HG03469 (cell line): ENCODE measurements around the gene PRPF4.
"Not testable (repeated sequence)": the region's sequence is repeated elsewhere in the genome, so short reads cannot be mapped to it uniquely, and the experiment has no call there.

Experiments used
- ATAC-seq: cut with Tn5 transposase; IDR thresholded peaks from one replicate; pipeline ENCODE4 v1.9.1; 2021; ENCODE audit warnings: mild to moderate bottlenecking, moderate library complexity, moderate number of reproducible peaks; ENCODE audit not compliant: unreplicated experiment

Gene PRPF4

DNA sequence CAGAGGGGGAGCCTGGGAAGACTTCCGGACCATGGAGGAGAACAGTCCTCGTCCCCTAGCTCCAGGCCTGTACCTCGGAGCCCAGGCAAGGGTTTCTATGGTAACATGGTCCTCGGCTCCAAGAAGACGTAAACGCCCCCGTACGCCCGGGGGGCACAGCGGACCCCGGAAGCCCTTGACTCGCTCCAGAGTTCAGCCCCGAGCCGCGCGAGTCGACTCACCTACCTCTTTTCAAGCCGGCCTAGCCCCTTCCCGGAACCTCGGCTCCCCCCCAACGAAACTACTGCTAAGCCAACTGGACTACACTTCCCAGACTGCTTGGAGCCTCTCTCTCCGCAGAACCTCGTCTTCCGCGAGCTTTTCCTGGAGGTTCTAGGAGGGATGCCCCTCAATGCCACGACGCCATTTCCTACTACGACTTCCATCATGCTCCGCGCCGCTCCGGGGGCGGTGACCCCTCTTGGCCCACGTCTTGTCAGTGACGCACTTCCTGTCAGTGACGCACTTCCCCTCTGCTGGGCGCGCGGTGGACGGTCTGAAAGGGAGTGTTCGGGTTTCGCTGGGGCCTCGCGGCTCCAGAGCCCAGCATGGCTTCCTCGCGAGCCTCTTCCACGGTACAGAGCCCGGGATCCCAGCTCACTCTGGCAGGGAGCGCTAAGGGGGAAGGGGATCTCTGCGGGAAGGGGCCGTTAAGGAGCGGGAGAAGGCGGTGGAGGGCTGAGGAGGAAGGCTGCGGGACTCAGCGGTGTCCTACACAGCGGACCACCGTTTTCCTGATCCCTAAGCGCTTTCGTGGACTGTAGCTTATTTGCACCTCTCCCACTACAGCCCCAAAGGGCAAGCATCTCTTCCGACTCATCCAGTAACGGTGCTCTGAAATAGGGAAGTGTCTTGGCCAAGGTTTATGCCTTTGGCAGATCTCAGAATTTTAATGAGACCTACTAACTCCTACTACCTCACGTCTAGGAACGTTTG is at the start of gene PRPF4, which contains the start of gene CDC26:
TSS of gene PRPF4 (plus strand) at position 502 of the 975 bp plus-strand sequence. CDS start at position 588, 86 bp downstream.
TSS of gene CDC26 (minus strand) at position 416 of the 975 bp plus-strand sequence. CDS start 3,065 bp downstream, outside the sequence.
- peak; percentile 89 for ATAC-seq

DNA sequence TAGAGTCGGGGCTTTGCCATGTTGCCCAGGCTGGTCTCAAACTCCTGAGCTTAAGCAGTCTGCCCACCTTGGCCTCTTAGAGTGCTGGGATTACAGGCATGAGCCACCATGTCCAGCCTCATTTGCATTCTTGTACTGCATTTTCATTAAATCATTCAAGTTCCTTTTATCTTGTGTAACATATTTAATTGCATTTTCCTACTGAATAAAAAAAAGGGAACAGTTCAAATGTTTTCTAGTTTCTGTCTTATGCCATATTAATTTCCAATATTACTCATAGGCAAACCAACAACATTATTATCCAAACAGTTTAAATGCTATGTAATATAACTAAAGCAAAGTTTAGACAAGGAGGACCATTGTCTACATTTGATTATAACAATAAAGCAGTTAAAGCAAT is 48.0 kb upstream of the PRPF4 start:
- ATAC-seq: no peak

DNA sequence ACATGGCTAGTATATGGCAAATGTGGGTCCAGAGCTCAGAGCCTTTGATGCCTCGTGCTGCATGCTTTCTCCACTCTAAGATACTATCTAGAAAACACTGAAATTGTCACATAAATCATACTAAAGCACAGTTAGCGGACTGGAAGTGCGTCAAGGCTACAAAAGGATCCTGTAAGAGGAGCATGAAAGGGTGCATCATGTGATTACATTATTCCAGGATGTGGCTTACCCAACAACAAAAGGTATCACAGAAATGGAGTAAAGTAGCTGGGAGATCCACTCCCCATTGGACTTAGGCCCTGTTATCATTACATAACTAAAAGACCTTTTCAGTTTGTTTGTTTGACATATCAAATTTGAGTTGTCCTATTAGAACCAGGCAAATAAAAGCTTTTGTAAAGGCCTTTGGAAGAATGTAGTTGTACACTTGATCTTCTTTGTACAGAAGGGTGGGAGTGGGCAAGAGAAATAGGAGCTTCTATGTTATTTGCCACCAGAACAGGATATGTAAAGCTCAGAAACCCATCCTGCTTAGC is 47.3 kb upstream of the PRPF4 start:
- no peak for ATAC-seq

DNA sequence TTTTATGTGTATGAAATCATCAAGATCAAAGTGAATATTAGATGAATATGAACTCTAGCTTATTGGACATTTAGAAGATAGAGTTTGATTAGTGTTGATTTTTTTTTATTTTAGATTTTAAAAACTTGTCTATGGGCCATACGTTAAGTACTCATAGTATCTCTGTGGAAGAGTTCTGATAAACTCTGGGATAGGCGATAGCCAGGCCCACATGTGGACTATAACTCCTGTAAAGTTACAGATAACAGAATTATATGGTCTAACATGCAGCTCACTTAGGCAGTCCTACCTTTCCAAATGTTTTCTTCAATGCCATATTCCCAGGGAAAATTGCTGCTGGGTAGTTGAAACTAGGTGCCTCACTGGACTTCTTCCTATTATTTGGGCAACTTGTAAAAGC is 43.8 kb upstream of the PRPF4 start:
- no peak for ATAC-seq

DNA sequence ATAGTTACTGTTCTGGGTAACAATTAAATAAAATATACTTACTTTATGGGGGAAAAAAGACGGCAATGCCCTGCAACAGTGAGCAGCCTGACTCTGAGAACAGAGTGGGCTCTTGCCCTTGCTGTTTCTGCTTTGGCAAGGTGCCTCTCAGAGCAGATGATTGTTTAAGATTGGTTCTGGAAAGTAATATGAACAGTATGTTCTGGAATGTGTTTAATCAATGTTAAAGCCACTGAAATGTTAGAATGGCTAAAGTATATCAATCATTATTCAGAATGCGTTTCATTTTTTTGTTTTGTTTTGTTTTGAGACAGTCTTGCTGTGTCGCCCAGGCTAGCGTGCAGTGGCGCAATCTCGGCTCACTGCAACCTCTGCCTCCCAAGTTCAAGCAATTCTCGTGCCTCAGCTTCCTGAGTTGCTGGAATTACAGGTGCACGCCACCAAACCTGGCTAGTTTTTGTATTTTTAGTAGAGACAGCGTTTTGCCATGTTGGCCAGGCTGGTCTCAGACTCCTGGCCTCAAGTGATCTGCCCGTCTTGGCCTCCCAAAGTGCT is 39.7 kb upstream of the PRPF4 start:
- not testable (repeated sequence) for ATAC-seq

DNA sequence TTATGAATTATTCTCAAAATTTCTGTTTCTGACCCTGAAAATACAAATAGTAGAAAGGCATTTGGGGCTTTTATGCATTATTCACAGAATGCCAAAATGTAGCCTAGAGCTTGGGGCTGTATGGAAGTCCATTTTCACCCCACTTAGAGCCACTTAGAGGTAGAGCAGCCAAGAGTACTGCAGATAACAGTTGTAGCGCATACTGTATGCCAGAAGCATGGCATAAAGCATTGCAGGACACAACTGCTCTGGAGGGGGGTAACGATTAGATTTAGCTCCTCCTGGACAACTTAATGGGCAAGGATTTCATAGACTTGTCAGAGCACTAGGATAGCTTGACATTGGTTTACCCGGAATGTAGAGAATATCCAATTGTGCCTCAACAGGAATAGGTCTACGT is 38.4 kb upstream of the PRPF4 start:
- ATAC-seq: no peak

DNA sequence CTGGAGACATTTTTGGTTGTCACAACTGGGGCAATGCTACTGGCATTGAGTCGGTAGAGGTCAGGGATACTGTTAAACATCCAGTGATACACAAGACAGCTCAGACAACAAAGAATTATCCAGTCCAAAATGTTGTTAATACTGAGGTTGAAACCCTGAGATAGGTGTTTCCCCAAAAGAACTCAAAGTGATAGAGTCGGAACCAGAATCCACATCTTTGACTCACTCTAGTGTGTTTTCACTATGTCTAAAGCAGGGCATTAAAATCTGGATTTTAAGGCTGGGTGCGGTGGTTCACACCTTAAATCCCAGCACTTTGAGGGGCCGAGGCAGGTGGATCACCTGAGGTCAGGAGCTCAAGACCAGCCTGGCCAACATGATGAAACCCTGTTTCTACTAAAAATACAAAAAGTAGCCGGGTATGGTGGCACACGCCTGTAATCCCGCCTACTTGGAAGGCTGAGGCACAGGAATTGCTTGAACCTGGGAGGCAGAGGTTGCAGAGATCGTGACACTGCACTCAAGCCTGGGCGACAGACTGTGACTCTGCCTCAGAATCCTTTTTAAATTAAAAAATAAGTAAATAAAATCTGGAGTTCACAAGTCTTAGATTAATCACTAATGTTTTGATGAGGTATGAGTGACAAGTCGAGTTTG is 37.1 kb upstream of the PRPF4 start:
- ATAC-seq: no peak

DNA sequence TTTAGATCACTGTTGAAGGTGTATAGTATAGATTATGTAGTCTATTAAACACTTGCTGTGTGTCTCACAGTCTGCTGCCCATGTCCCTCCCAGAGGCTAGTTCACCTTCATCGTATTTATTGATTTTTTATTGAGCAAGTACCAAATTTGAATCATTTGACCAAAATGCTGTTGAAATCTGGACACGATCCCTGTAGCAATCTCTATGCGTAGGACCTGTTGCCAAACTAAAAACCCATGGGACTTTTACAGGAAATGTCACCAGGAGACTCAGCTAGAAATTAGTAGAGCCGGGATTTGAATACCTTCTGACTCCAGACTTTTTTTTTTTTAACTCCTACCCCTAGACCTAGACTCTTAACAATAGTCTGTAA is 36.6 kb upstream of the PRPF4 start:
- no peak for ATAC-seq

DNA sequence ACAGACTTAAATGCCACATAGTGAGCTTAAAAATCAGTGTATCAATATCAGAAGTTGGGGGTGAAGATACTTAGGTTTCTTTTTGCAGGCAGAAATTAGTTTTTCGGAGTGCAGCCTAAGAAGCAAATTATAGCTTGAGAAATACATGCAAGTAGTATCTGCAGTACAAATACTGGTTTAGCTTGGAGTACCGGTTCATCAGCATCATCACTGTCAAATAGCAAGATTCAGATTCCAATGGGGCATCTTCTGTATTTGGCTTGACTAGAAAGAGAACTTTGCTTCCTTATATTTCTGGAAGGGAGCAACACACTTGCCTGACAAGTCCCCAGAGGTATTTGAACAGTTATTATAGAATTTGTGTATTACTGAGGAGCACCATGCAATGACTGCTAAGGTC is 34.3 kb upstream of the PRPF4 start:
- ATAC-seq: no peak

GRCh38 chr9:113244556-113244955 is 30.9 kb upstream of the PRPF4 start:
- no peak for ATAC-seq

DNA sequence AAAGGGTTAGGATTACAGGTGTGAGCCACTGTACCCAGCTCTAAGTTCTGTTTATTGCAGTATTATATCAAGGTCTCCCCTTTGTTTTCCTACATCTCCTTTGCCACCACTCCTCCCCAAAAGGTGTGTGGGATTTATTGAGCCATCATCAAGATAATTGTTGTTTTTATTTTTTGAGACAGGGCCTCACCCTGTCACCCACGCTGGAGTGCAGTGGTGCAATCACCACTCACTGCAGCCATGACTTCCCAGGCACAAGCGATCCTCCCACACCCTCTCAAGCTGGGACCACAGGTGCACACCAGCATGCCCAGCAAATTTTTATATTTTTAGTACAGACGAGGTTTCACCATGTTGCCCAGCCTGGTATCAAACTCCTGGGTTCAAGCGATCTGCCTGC is 29.6 kb upstream of the PRPF4 start:
- ATAC-seq: no peak

DNA sequence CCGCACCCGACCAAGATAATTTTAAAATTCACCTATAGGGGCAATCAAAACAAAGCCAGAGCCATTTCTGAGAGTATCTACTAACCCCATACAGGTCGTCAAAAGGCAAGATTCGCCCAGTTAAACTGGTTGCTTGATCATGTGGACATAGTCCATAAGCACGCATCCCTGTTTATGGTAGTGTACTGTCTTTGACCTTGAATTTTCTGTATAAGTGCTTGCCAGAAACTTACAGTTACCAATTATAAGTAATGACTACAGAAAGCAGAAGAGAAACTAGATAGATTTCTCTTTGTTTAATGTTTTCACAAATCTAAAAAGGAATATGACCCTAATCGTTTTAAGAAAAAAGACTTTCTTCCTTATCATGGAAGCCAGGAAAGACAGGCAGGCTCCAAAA is 28.5 kb upstream of the PRPF4 start:
- ATAC-seq: no peak

DNA sequence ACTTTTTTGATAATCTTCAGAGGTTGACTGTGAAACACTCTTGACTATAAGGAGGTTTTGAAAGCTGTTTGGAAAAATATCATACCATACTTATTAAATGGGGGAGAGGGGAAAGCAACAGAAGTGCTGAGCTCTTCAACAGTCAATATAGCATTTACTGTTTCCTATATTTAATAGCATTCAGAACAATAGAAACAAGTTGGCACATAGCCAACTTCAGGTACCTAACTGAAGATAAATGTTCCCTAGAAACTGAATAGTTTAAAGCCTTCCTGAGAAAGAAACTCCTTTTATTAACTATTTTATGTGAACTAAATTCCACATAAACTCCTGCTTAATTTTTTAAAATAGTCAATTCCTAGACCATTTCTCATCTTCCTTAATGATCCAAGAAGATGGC is 27.8 kb upstream of the PRPF4 start:
- ATAC-seq: no peak

GRCh38 chr9:113249661-113250060 is 25.8 kb upstream of the PRPF4 start:
- not testable (repeated sequence) for ATAC-seq

- no peak for ATAC-seq
These were observed 24.7 kb upstream of the PRPF4 start for GRCh38 chr9:113250807-113251206.

GRCh38 chr9:113254991-113255390 is 20.5 kb upstream of the PRPF4 start:
- no peak for ATAC-seq

DNA sequence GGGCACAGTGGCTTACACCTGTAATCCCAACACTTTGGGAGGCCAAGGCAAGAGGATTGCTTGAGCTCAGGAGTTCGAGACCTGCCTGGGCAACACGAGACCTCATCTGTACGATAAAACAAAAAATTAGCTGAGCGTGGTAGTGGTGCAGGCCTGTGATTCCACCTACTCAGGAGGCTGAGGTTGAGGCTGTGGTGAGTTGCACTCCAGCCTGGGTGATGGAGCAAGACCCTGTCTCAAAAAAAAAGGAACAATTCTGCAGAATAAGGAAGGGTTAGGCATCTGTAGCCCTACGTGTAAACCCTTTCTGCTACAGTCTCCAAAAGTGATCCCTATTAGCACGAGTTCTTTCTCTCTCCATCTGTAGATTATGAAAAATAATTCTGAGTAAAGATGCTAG is 20.0 kb upstream of the PRPF4 start:
- ATAC-seq: no peak

- no peak for ATAC-seq
These were observed 17.6 kb upstream of the PRPF4 start for GRCh38 chr9:113257863-113258262.

GRCh38 chr9:113258282-113258681 is 17.2 kb upstream of the PRPF4 start:
- no peak for ATAC-seq

DNA sequence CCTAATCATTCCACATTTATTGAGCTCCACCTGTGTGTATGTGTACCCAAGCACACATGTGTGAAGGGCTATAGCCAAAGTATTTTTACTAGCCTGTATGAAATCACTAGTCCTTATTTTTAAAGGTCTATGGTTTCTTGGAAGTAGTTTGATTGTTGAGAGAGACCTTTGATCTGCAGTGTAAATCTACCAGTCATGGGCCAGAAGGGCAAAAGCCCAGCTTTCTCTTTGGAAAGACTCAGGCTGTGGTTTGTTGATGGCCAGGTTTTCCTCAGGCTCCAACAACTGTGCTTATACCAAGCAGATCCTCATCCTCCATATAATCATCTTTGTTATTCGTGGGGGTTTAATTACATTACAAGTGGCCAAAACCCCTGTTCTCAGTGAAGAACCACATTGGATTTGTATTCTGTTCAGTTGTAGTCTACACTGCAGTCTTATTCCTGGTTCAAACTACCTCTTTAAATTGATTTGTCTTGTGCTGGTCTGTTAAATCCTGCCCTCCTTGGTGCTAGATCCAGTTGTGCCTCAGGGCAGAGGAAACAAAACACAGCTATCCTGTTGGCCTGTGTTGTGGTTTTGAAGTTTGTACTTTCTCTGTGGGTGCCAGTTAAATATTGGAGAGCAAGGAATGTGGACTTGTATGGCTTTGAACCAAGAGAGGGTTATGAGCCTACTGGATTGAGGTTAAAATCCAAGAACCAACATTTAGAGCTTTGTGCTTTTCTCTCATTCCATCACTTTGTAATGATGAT is 13.4 kb upstream of the PRPF4 start:
- no peak for ATAC-seq

GRCh38 chr9:113266174-113266573 is 9.3 kb upstream of the PRPF4 start:
- ATAC-seq: no peak
